ENCODE data around the gene NUCB2.

Gene NUCB2

GRCh38 chr11:17343257-17343656, 66.7 kb downstream of the NUCB2 start:
- DNase-seq = no peak

GRCh38 chr11:17343907-17344306, 67.4 kb downstream of the NUCB2 start:
- DNase-seq = no peak

- DNase-seq = no peak
Observed at GRCh38 chr11:17347676-17348075, 71.1 kb downstream of the NUCB2 start.

GRCh38 chr11:17350455-17351171, 74.1 kb downstream of the NUCB2 start:
- no peak for DNase-seq

GRCh38 chr11:17351172-17351509, 74.6 kb downstream of the NUCB2 start:
- DNase-seq = no peak

GRCh38 chr11:17351510-17352176, 75.1 kb downstream of the NUCB2 start, which contains the start of gene NCR3LG1:
Gene NCR3LG1, plus strand, starts transcription at chr11:17351800. Its CDS starts 170 bp downstream, at chr11:17351970.
- DNase-seq = peak; percentile 54

- DNase-seq = peak; percentile 84
Observed at GRCh38 chr11:17352950-17353820, 76.6 kb downstream of the NUCB2 start.

GRCh38 chr11:17353821-17354600, 77.5 kb downstream of the NUCB2 start:
- DNase-seq = no peak

- peak; percentile 42 for DNase-seq
Observed at GRCh38 chr11:17354601-17354991, 78.1 kb downstream of the NUCB2 start.

GRCh38 chr11:17366495-17366894, 90.0 kb downstream of the NUCB2 start:
- DNase-seq = no peak

GRCh38 chr11:17368551-17368950, 92.0 kb downstream of the NUCB2 start:
- DNase-seq = no peak

- DNase-seq = no peak
Observed at GRCh38 chr11:17369094-17369493, 92.6 kb downstream of the NUCB2 start.

- no peak for DNase-seq
Observed at GRCh38 chr11:17369684-17370243, 93.2 kb downstream of the NUCB2 start.

GRCh38 chr11:17371614-17372013, 95.1 kb downstream of the NUCB2 start:
- no peak for DNase-seq

- DNase-seq = no peak
Observed at GRCh38 chr11:17375547-17375946, 99.0 kb downstream of the NUCB2 start.

GRCh38 chr11:17376493-17376892, 100.0 kb downstream of the NUCB2 start:
- DNase-seq = no peak

- DNase-seq = no peak
Observed at GRCh38 chr11:17378655-17379054, 102.1 kb downstream of the NUCB2 start.

GRCh38 chr11:17379383-17380180, 103.0 kb downstream of the NUCB2 start:
- DNase-seq = no peak

GRCh38 chr11:17381156-17381555, 104.6 kb downstream of the NUCB2 start:
- DNase-seq = no peak

All from left hindlimb (tissue), 1 donor.